Mesenchymal stem cell (in vitro differentiated cells and primary cell): ENCODE data around the gene HGS.
A peak's percentile ranks its signal among the peaks of the same experiment; 100 is the strongest.

Experiments
- DNase-seq: peaks from one replicate; pipeline ENCODE4 v3.0.0-alpha.2; 2013
- H2AFZ ChIP-seq: one replicate; pipeline ENCODE4 v1.6.1; 2013; ENCODE audit warnings: low read depth, mild to moderate bottlenecking, control low read depth, inconsistent platforms, low read length, moderate library complexity
- H2AK5ac ChIP-seq: 2 replicates; pipeline ENCODE4 v1.6.1; 2013; ENCODE audit warnings: low read length, moderate library complexity, mild to moderate bottlenecking, inconsistent platforms; ENCODE audit not compliant: severe bottlenecking
- H2BK120ac ChIP-seq: one replicate; pipeline ENCODE4 v1.6.1; 2013; ENCODE audit warnings: low read depth, mild to moderate bottlenecking, inconsistent platforms, low read length, moderate library complexity
- H2BK12ac ChIP-seq, 2 experiments: one replicate each; pipeline ENCODE4 v1.6.1; 2013; ENCODE audit warnings: inconsistent platforms in 2 of 2, low read length in 2 of 2, mild to moderate bottlenecking in 2 of 2, moderate library complexity in 2 of 2, control low read depth in 1 of 2
- H2BK15ac ChIP-seq: one replicate; pipeline ENCODE4 v1.6.1; 2013; ENCODE audit warnings: mild to moderate bottlenecking, low read depth, inconsistent platforms; ENCODE audit not compliant: poor library complexity, severe bottlenecking
- H2BK5ac ChIP-seq: 2 replicates; pipeline ENCODE4 v1.6.1; 2013; ENCODE audit warnings: low read depth, mild to moderate bottlenecking, low read length, control low read depth, inconsistent platforms; ENCODE audit not compliant: poor library complexity, severe bottlenecking
- H3K14ac ChIP-seq, 2 experiments: one replicate each; pipeline ENCODE4 v1.6.1; 2013; ENCODE audit warnings: inconsistent platforms in 2 of 2, low read length in 2 of 2, control low read depth in 1 of 2, mild to moderate bottlenecking in 1 of 2, moderate library complexity in 1 of 2
- H3K18ac ChIP-seq, 2 experiments: one replicate each; pipeline ENCODE4 v1.6.1; 2013; ENCODE audit warnings: inconsistent platforms in 2 of 2, low read length in 2 of 2, control low read depth in 1 of 2, low read depth in 1 of 2, mild to moderate bottlenecking in 1 of 2
- H3K23ac ChIP-seq, 2 experiments: one replicate each; pipeline ENCODE4 v1.6.1; 2013; ENCODE audit warnings: inconsistent platforms in 2 of 2, low read length in 2 of 2, mild to moderate bottlenecking in 2 of 2, moderate library complexity in 2 of 2, control low read depth in 1 of 2
- H3K27ac ChIP-seq: 2 replicates; pipeline ENCODE4 v1.5.1; 2013; ENCODE audit warnings: mild to moderate bottlenecking, moderate library complexity, low read length, control low read depth, inconsistent platforms; ENCODE audit not compliant: poor library complexity, severe bottlenecking
- H3K27me3 ChIP-seq, 2 experiments: 2 replicates each; pipeline versions ENCODE4 v1.6.1 to v1.7.0; 2013; ENCODE audit warnings: low read length in 2 of 2, mild to moderate bottlenecking in 2 of 2, moderate library complexity in 2 of 2, control low read depth in 1 of 2, inconsistent platforms in 1 of 2; ENCODE audit not compliant: control insufficient read depth in 1 of 2, insufficient read depth in 1 of 2
- H3K36me3 ChIP-seq, 2 experiments: 2 replicates each; pipeline versions ENCODE4 v1.6.1 to v1.7.0; 2013; ENCODE audit warnings: low read length in 2 of 2, control low read depth in 1 of 2, inconsistent platforms in 1 of 2, low read depth in 1 of 2, mild to moderate bottlenecking in 1 of 2; ENCODE audit not compliant: insufficient read depth in 2 of 2, control insufficient read depth in 1 of 2
- H3K4ac ChIP-seq, 2 experiments: one replicate each; pipeline ENCODE4 v1.6.1; 2013; ENCODE audit warnings: inconsistent platforms in 2 of 2, low read length in 2 of 2, mild to moderate bottlenecking in 2 of 2, moderate library complexity in 2 of 2, control low read depth in 1 of 2, low read depth in 1 of 2
- H3K4me1 ChIP-seq: 2 replicates; pipeline ENCODE4 v1.6.1; 2013; ENCODE audit warnings: low read depth, low read length, control low read depth; ENCODE audit not compliant: control insufficient read depth, insufficient read depth
- H3K4me2 ChIP-seq: 2 replicates; pipeline ENCODE4 v1.6.1; 2013; ENCODE audit warnings: low read length, mild to moderate bottlenecking, inconsistent platforms; ENCODE audit not compliant: poor library complexity, severe bottlenecking
- H3K4me3 ChIP-seq, 2 experiments: 2 replicates each; pipeline versions ENCODE4 v1.5.1 to v1.7.0; 2013; ENCODE audit warnings: low read length in 2 of 2, mild to moderate bottlenecking in 2 of 2, control low read depth in 1 of 2, low read depth in 1 of 2; ENCODE audit not compliant: insufficient read depth in 1 of 2
- H3K79me1 ChIP-seq: replicated peaks from 2 replicates; pipeline ENCODE4 v1.6.1; 2013; ENCODE audit warnings: mild to moderate bottlenecking, control low read depth, low read length, inconsistent platforms; ENCODE audit not compliant: poor library complexity, severe bottlenecking
- H3K9ac ChIP-seq: 2 replicates; pipeline ENCODE4 v1.7.0; 2013; ENCODE audit warnings: mild to moderate bottlenecking, low read length, moderate library complexity
- H3K9me3 ChIP-seq: 2 replicates; pipeline ENCODE4 v1.7.0; 2013; ENCODE audit warnings: mild to moderate bottlenecking, low read length; ENCODE audit not compliant: control insufficient read depth
- H4K8ac ChIP-seq: one replicate; pipeline ENCODE4 v1.6.1; 2013; ENCODE audit warnings: inconsistent platforms, mild to moderate bottlenecking, low read length, moderate library complexity
- H4K91ac ChIP-seq: one replicate; pipeline ENCODE4 v1.6.1; 2013; ENCODE audit warnings: mild to moderate bottlenecking, low read length, inconsistent platforms
- WGBS: methylation state at CpG from one replicate; pipeline ENCODE4 v1.1.7; 2013; ENCODE audit warnings: mixed read lengths; 5-methylcytosine and 5-hydroxymethylcytosine counted together

HGS gene

GRCh38 chr17:81706232-81706611 is 22.4 kb downstream of the HGS start:
- Histone ChIP-seq H2BK120ac (no peak overlapping the region), H4K91ac (no peak overlapping the region), H2BK5ac (no peak overlapping the region), H3K79me1 (peaks cover 24% of the 10 kb centered on the region), H3K4me1 (peaks cover 34% of the 10 kb centered on the region), H3K14ac (no peak overlapping the region), H2BK15ac (no peak overlapping the region), H2AFZ (no peak overlapping the region), H4K8ac (no peak overlapping the region), H3K4ac (no peak overlapping the region), H3K4me3 (no peak overlapping the region), H3K9ac (no peak overlapping the region), H3K23ac (no peak overlapping the region), H2BK12ac (no peak overlapping the region), H3K27me3 (no peaks in the 10 kb centered on the region), H3K36me3 (peaks cover 46 to 54% of the 10 kb centered on the region in 2 experiments), H3K9me3 (no peaks in the 10 kb centered on the region), H3K27ac (no peak overlapping the region), H3K18ac (no peak overlapping the region), H3K4me2 (no peak overlapping the region), H2AK5ac (no peak overlapping the region)
- DNase-seq = no peak
- WGBS = 95% methylated on average over 17 of the region's 17 CpGs

GRCh38 chr17:81706757-81707624 is 23.2 kb downstream of the HGS start:
- DNase-seq = no peak
- Histone ChIP-seq H3K14ac (no peak overlapping the region), H3K79me1 (peaks cover 24% of the 10 kb centered on the region), H2BK120ac (no peak overlapping the region), H2BK15ac (no peak overlapping the region), H4K91ac (no peak overlapping the region), H3K4ac (no peak overlapping the region), H2BK5ac (no peak overlapping the region), H2AK5ac (no peak overlapping the region), H2BK12ac (no peak overlapping the region), H3K4me3 (no peak overlapping the region), H3K36me3 (peaks cover 38 to 47% of the 10 kb centered on the region in 2 experiments), H3K4me1 (peaks cover 30% of the 10 kb centered on the region), H3K18ac (no peak overlapping the region), H3K4me2 (no peak overlapping the region), H3K27ac (no peak overlapping the region), H4K8ac (no peak overlapping the region), H3K9me3 (no peaks in the 10 kb centered on the region), H2AFZ (no peak overlapping the region), H3K9ac (no peak overlapping the region), H3K27me3 (no peaks in the 10 kb centered on the region), H3K23ac (no peak overlapping the region)
- WGBS = 96% methylated on average over 53 of the region's 54 CpGs

DNA sequence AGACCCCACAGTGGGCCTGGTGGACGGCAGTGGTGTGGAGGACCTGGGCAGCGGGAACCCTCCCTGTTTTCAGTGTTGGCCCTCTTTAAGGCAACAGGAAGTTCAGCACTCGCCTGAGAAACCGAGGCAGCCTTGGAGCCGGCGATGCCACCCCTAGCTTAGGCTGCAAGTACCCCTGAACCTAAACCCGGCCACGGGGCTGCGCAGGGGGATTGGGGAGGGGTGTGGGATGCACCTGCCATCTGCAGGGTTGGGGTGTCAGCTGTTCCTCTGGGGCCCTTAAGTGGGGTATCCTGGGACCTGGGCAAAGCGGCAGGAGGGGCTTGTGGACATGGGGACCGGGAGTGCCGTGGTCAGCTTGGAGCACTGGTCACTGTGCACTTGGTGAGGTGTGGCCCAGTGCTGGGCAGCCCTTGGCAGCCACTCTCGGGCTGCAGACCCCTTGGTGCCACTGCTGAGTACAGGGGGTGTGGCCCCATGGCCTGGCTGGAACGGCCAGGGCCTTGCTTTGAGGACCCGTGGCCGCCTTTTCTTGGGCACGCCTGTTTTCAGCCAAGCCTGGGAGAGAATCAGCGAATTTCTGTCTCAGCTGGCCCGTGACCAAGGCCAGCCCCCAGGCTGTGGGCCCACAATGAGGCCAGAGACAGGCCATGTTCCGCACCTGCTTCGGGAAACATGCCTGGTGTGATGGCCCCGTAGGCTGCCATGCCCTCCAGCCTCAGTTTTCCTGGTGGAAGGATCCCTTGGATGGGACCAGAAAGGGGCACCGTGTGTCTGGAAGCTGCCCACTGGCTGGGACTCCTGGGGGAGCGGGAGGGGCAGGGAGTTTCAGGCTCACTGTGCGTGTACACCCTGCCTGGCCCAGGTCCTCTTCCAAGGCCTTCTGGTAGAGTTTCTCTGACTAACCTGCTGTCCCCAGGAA is 24.2 kb downstream of the HGS start:
- Histone ChIP-seq H3K9me3 (no peaks in the 10 kb centered on the region), H3K23ac (peak overlapping the region in 1 of 2 experiments; percentile 67), H4K91ac (no peak overlapping the region), H3K79me1 (peaks cover 24% of the 10 kb centered on the region), H3K36me3 (peaks cover 37 to 42% of the 10 kb centered on the region in 2 experiments), H3K4ac (no peak overlapping the region), H2BK5ac (no peak overlapping the region), H3K9ac (no peak overlapping the region), H2BK120ac (no peak overlapping the region), H3K18ac (no peak overlapping the region), H3K4me2 (no peak overlapping the region), H3K4me3 (no peak overlapping the region), H3K4me1 (peaks cover 30% of the 10 kb centered on the region), H3K27me3 (no peaks in the 10 kb centered on the region), H4K8ac (no peak overlapping the region), H2AK5ac (no peak overlapping the region), H3K27ac (no peak overlapping the region), H2BK15ac (no peak overlapping the region), H3K14ac (no peak overlapping the region), H2BK12ac (no peak overlapping the region), H2AFZ (no peak overlapping the region)
- no peak for DNase-seq
- WGBS = 97% methylated on average over 25 of the region's 25 CpGs

- H3K23ac ChIP-seq = no peak overlapping the region
- no peak overlapping the region for H3K4ac ChIP-seq
- H3K4me3 ChIP-seq = no peak overlapping the region
- no peak for DNase-seq
- H3K9ac ChIP-seq = no peak overlapping the region
- H3K36me3 ChIP-seq = peaks cover 37 to 42% of the 10 kb centered on the region in 2 experiments
- no peaks in the 10 kb centered on the region for H3K9me3 ChIP-seq
- H3K79me1 ChIP-seq = peaks cover 25% of the 10 kb centered on the region
- H3K27ac ChIP-seq = no peak overlapping the region
- no peak overlapping the region for H2BK120ac ChIP-seq
- no peak overlapping the region for H3K18ac ChIP-seq
- no peak overlapping the region for H2BK5ac ChIP-seq
- H2BK12ac ChIP-seq = no peak overlapping the region
- no peak overlapping the region for H3K4me2 ChIP-seq
- no peak overlapping the region for H4K91ac ChIP-seq
- H2AFZ ChIP-seq = no peak overlapping the region
- H3K27me3 ChIP-seq = no peaks in the 10 kb centered on the region
- no peak overlapping the region for H2AK5ac ChIP-seq
- H3K14ac ChIP-seq = no peak overlapping the region
- no peak overlapping the region for H2BK15ac ChIP-seq
- H4K8ac ChIP-seq = no peak overlapping the region
- peaks cover 37% of the 10 kb centered on the region for H3K4me1 ChIP-seq
- WGBS = 94% methylated on average over 17 of the region's 17 CpGs
These were observed 25.0 kb downstream of the HGS start for GRCh38 chr17:81708739-81709185.
